H9 (cell line): ENCODE measurements around the gene AP3D1. TPM values are rescaled to one million over a fixed set of nuclear protein-coding genes. Genes with fewer than 3 reads are reported as not detected.

ENCODE experiments used
- DNase-seq: peaks from one replicate; pipeline ENCODE4 v3.0.0-alpha.2; 2017
- H2AFZ ChIP-seq: one replicate; pipeline ENCODE4 v1.6.1; 2013; ENCODE audit warnings: mild to moderate bottlenecking, low read length, control low read depth, moderate library complexity
- H2AK5ac ChIP-seq: 2 replicates; pipeline ENCODE4 v1.6.1; 2013; ENCODE audit warnings: low read length, control low read depth, mixed read lengths; ENCODE audit not compliant: insufficient read length
- H2BK120ac ChIP-seq: one replicate; pipeline ENCODE4 v1.6.1; 2013; ENCODE audit warnings: low read depth, mild to moderate bottlenecking, low read length, control low read depth, inconsistent platforms; ENCODE audit not compliant: poor library complexity, severe bottlenecking
- H2BK12ac ChIP-seq: 2 replicates; pipeline ENCODE4 v1.6.1; 2013; ENCODE audit warnings: low read length, control low read depth, mixed read lengths, low read depth; ENCODE audit not compliant: insufficient read length
- H2BK15ac ChIP-seq: 2 replicates; pipeline ENCODE4 v1.6.1; 2013; ENCODE audit warnings: low read depth, low read length, control low read depth
- H2BK20ac ChIP-seq: one replicate; pipeline ENCODE4 v1.6.1; 2013; ENCODE audit warnings: low read depth, mild to moderate bottlenecking, low read length, control low read depth, inconsistent platforms; ENCODE audit not compliant: poor library complexity, severe bottlenecking
- H2BK5ac ChIP-seq: 2 replicates; pipeline ENCODE4 v1.6.1; 2013; ENCODE audit warnings: low read length, control low read depth, mixed read lengths; ENCODE audit not compliant: insufficient read length
- H3K14ac ChIP-seq: 2 replicates; pipeline ENCODE4 v1.6.1; 2013; ENCODE audit warnings: low read length, control low read depth; ENCODE audit not compliant: insufficient read depth
- H3K18ac ChIP-seq: 2 replicates; pipeline ENCODE4 v1.6.1; 2013; ENCODE audit warnings: low read depth, mild to moderate bottlenecking, mixed read lengths, low read length, control low read depth; ENCODE audit not compliant: insufficient read length
- H3K23ac ChIP-seq: 2 replicates; pipeline ENCODE4 v1.6.1; 2013; ENCODE audit warnings: low read length, control low read depth, mixed read lengths, low read depth; ENCODE audit not compliant: insufficient read length
- H3K23me2 ChIP-seq: 2 replicates; pipeline ENCODE4 v1.6.1; 2013; ENCODE audit warnings: low read depth, mild to moderate bottlenecking, mixed read lengths, low read length, control low read depth; ENCODE audit not compliant: insufficient read length, poor library complexity, severe bottlenecking
- H3K27ac ChIP-seq: 2 replicates; pipeline ENCODE4 v1.5.1; 2013; ENCODE audit warnings: low read length, control low read depth, mixed read lengths, low read depth; ENCODE audit not compliant: insufficient read length
- H3K27me3 ChIP-seq: 2 replicates; pipeline ENCODE4 v1.6.1; 2013; ENCODE audit warnings: low read length, control low read depth, inconsistent platforms; ENCODE audit not compliant: insufficient read depth
- H3K4ac ChIP-seq: 2 replicates; pipeline ENCODE4 v1.6.1; 2013; ENCODE audit warnings: low read depth, mild to moderate bottlenecking, control low read depth, inconsistent platforms, low read length, moderate library complexity
- H3K4me1 ChIP-seq: 2 replicates; pipeline ENCODE4 v1.6.1; 2013; ENCODE audit warnings: low read length, control low read depth, inconsistent platforms; ENCODE audit not compliant: insufficient read depth
- H3K4me2 ChIP-seq: 2 replicates; pipeline ENCODE4 v1.6.1; 2013; ENCODE audit warnings: low read length, control low read depth, mixed read lengths; ENCODE audit not compliant: insufficient read length, insufficient read depth
- H3K56ac ChIP-seq: 2 replicates; pipeline ENCODE4 v1.6.1; 2013; ENCODE audit warnings: low read depth, mild to moderate bottlenecking, mixed read lengths, low read length, control low read depth; ENCODE audit not compliant: insufficient read length
- H3K79me1 ChIP-seq: 2 replicates; pipeline ENCODE4 v1.6.1; 2013; ENCODE audit warnings: low read depth, mild to moderate bottlenecking, moderate library complexity, low read length, control low read depth, inconsistent platforms; ENCODE audit not compliant: insufficient read depth, poor library complexity, severe bottlenecking
- H3K79me2 ChIP-seq: 2 replicates; pipeline ENCODE4 v1.6.1; 2013; ENCODE audit warnings: low read length, control low read depth, inconsistent platforms; ENCODE audit not compliant: insufficient read depth
- H3K9ac ChIP-seq: 2 replicates; pipeline ENCODE4 v1.6.1; 2013; ENCODE audit warnings: low read length, control low read depth, mixed read lengths; ENCODE audit not compliant: insufficient read length; ENCODE audit errors: extremely low read depth
- H3K9me3 ChIP-seq: one replicate; pipeline ENCODE4 v1.6.1; 2013; ENCODE audit warnings: low read depth, low read length, inconsistent platforms; ENCODE audit not compliant: control insufficient read depth
- H3T11ph ChIP-seq: one replicate; pipeline ENCODE4 v1.6.1; 2013; ENCODE audit warnings: mild to moderate bottlenecking, low read length, control low read depth, inconsistent platforms
- H4K20me1 ChIP-seq: one replicate; pipeline ENCODE4 v1.6.1; 2013; ENCODE audit not compliant: control insufficient read depth, insufficient read length, insufficient read depth
- H4K5ac ChIP-seq: 2 replicates; pipeline ENCODE4 v1.6.1; 2013; ENCODE audit warnings: low read depth, mild to moderate bottlenecking, mixed read lengths, low read length, control low read depth; ENCODE audit not compliant: insufficient read length
- H4K8ac ChIP-seq: replicated peaks from 2 replicates; pipeline ENCODE4 v1.6.1; 2013; ENCODE audit warnings: low read length, control low read depth, mixed read lengths, low read depth; ENCODE audit not compliant: insufficient read length
- H4K91ac ChIP-seq: 2 replicates; pipeline ENCODE4 v1.6.1; 2013; ENCODE audit warnings: low read depth, mild to moderate bottlenecking, moderate library complexity, mixed read lengths, low read length, control low read depth; ENCODE audit not compliant: insufficient read length
- H3K27ac Mint-ChIP-seq, 3 experiments: 2 replicates in 2 of 3; 3 replicates in 1 of 3; pipeline ENCODE4 v1.8.0; 2020 to 2021; ENCODE audit warnings: mixed read lengths in 3 of 3, mild to moderate bottlenecking in 1 of 3, moderate library complexity in 1 of 3
- H3K27me3 Mint-ChIP-seq: 2 replicates; pipeline ENCODE4 v1.8.0; 2021; ENCODE audit warnings: low read depth, mild to moderate bottlenecking, moderate library complexity, mixed read lengths
- H3K36me3 Mint-ChIP-seq, 3 experiments: 2 replicates in 2 of 3; 3 replicates in 1 of 3; pipeline ENCODE4 v1.8.0; 2020 to 2021; ENCODE audit warnings: low read depth in 3 of 3, mixed read lengths in 3 of 3; ENCODE audit not compliant: insufficient read depth in 1 of 3
- H3K4me1 Mint-ChIP-seq, 2 experiments: 2 replicates each; pipeline ENCODE4 v1.8.0; 2020; ENCODE audit warnings: mixed read lengths in 2 of 2
- H3K4me3 Mint-ChIP-seq, 2 experiments: 2 replicates in 1 of 2; 3 replicates in 1 of 2; pipeline ENCODE4 v1.8.0; 2020 to 2021; ENCODE audit warnings: mild to moderate bottlenecking in 2 of 2, mixed read lengths in 2 of 2, moderate library complexity in 1 of 2
- H3K9me3 Mint-ChIP-seq, 2 experiments: 2 replicates in 1 of 2; 3 replicates in 1 of 2; pipeline ENCODE4 v1.8.0; 2020; ENCODE audit warnings: mild to moderate bottlenecking in 2 of 2, mixed read lengths in 2 of 2, moderate library complexity in 1 of 2
- CTCF ChIP-seq: fragments of 200-600 bp; sonication (generic); conservative IDR thresholded peaks from 3 replicates; pipeline ENCODE4 v1.8.0; 2021; ENCODE audit warnings: antibody characterized with exemption, mild to moderate bottlenecking
- WGBS: extraction: QIAGEN DNeasy Blood & Tissue Kit; methylation state at CpG from one replicate; pipeline ENCODE4 v1.1.7; 2013; ENCODE audit warnings: missing lambda C conversion rate, low lambda C conversion rate, mixed read lengths; ENCODE audit not compliant: insufficient read length; ENCODE audit errors: extremely low coverage; 5-methylcytosine and 5-hydroxymethylcytosine counted together
- total RNA-seq: library from RNA; stranded (reverse); gene quantifications from 2 replicates; pipeline ENCODE4 v1.2.1, GENCODE V29; 2021

AP3D1 gene
- total RNA-seq, 1 experiment from 2014 or later, result 142 TPM

- TF ChIP-seq CTCF, result no peak
- Histone ChIP-seq H4K20me1 (no peaks in the 10 kb centered on the region), H3K27ac (no peak overlapping the region), H3K18ac (no peak overlapping the region), H3K27me3 (no peaks in the 10 kb centered on the region), H3K79me2 (peaks cover 11% of the 10 kb centered on the region; the same call in 1 of the 2 replicates), H2BK5ac (no peak overlapping the region), H2AFZ (no peak overlapping the region), H3K14ac (no peak overlapping the region), H3K79me1 (peaks cover 3% of the 10 kb centered on the region), H2BK120ac (no peak overlapping the region), H3K4me1 (no peaks in the 10 kb centered on the region), H4K8ac (no peak overlapping the region), H4K5ac (no peak overlapping the region), H2AK5ac (no peak overlapping the region), H2BK20ac (no peak overlapping the region), H3K4me2 (no peak overlapping the region), H3K56ac (no peak overlapping the region), H3K9me3 (no peaks in the 10 kb centered on the region), H2BK15ac (peak overlapping the region; percentile 2; the same call in 1 of the 2 replicates), H2BK12ac (no peak overlapping the region), H4K91ac (no peak overlapping the region), H3K23ac (no peak overlapping the region), H3K9ac (no peak overlapping the region), H3K4ac (no peak overlapping the region), H3K23me2 (peaks cover 9% of the 10 kb centered on the region), H3T11ph (no peak overlapping the region)
- Mint-ChIP-seq H3K27ac (no peak overlapping the region), H3K36me3 (no peaks in the 10 kb centered on the region), H3K27me3 (no peaks in the 10 kb centered on the region), H3K4me1 (peaks cover 9 to 25% of the 10 kb centered on the region in 2 experiments; a peak in 3 of 4 replicates), H3K9me3 (no peaks in the 10 kb centered on the region), H3K4me3 (no peak overlapping the region; a peak in 1 of 5 replicates)
- WGBS, result no CpG with 5 or more reads among the region's 24 CpGs
- peak; percentile 31 for DNase-seq
These were observed 97.6 kb downstream of the AP3D1 start for GRCh38 chr19:2053601-2054389.
